H9 (cell line): Measurements from ENCODE around the gene VAV2. TPM values are rescaled to one million over a fixed set of nuclear protein-coding genes. Genes with fewer than 3 reads are reported as not detected.
A peak's percentile ranks its signal among the peaks of the same experiment; 100 is the strongest.
"Not testable (repeated sequence)": the region's sequence is repeated elsewhere in the genome, so short reads cannot be mapped to it uniquely, and the experiment has no call there.

Experiments used
- DNase-seq: peaks from one replicate; pipeline ENCODE4 v3.0.0-alpha.2; 2017
- H2AFZ ChIP-seq: one replicate; pipeline ENCODE4 v1.6.1; 2013; ENCODE audit warnings: mild to moderate bottlenecking, low read length, control low read depth, moderate library complexity
- H2AK5ac ChIP-seq: 2 replicates; pipeline ENCODE4 v1.6.1; 2013; ENCODE audit warnings: low read length, control low read depth, mixed read lengths; ENCODE audit not compliant: insufficient read length
- H2BK120ac ChIP-seq: one replicate; pipeline ENCODE4 v1.6.1; 2013; ENCODE audit warnings: low read depth, mild to moderate bottlenecking, low read length, control low read depth, inconsistent platforms; ENCODE audit not compliant: poor library complexity, severe bottlenecking
- H2BK12ac ChIP-seq: 2 replicates; pipeline ENCODE4 v1.6.1; 2013; ENCODE audit warnings: low read length, control low read depth, mixed read lengths, low read depth; ENCODE audit not compliant: insufficient read length
- H2BK15ac ChIP-seq: 2 replicates; pipeline ENCODE4 v1.6.1; 2013; ENCODE audit warnings: low read depth, low read length, control low read depth
- H2BK20ac ChIP-seq: one replicate; pipeline ENCODE4 v1.6.1; 2013; ENCODE audit warnings: low read depth, mild to moderate bottlenecking, low read length, control low read depth, inconsistent platforms; ENCODE audit not compliant: poor library complexity, severe bottlenecking
- H2BK5ac ChIP-seq: 2 replicates; pipeline ENCODE4 v1.6.1; 2013; ENCODE audit warnings: low read length, control low read depth, mixed read lengths; ENCODE audit not compliant: insufficient read length
- H3K14ac ChIP-seq: 2 replicates; pipeline ENCODE4 v1.6.1; 2013; ENCODE audit warnings: low read length, control low read depth; ENCODE audit not compliant: insufficient read depth
- H3K18ac ChIP-seq: 2 replicates; pipeline ENCODE4 v1.6.1; 2013; ENCODE audit warnings: low read depth, mild to moderate bottlenecking, mixed read lengths, low read length, control low read depth; ENCODE audit not compliant: insufficient read length
- H3K23ac ChIP-seq: 2 replicates; pipeline ENCODE4 v1.6.1; 2013; ENCODE audit warnings: low read length, control low read depth, mixed read lengths, low read depth; ENCODE audit not compliant: insufficient read length
- H3K23me2 ChIP-seq: 2 replicates; pipeline ENCODE4 v1.6.1; 2013; ENCODE audit warnings: low read depth, mild to moderate bottlenecking, mixed read lengths, low read length, control low read depth; ENCODE audit not compliant: insufficient read length, poor library complexity, severe bottlenecking
- H3K27ac ChIP-seq: 2 replicates; pipeline ENCODE4 v1.5.1; 2013; ENCODE audit warnings: low read length, control low read depth, mixed read lengths, low read depth; ENCODE audit not compliant: insufficient read length
- H3K27me3 ChIP-seq: 2 replicates; pipeline ENCODE4 v1.6.1; 2013; ENCODE audit warnings: low read length, control low read depth, inconsistent platforms; ENCODE audit not compliant: insufficient read depth
- H3K4ac ChIP-seq: 2 replicates; pipeline ENCODE4 v1.6.1; 2013; ENCODE audit warnings: low read depth, mild to moderate bottlenecking, control low read depth, inconsistent platforms, low read length, moderate library complexity
- H3K4me1 ChIP-seq: 2 replicates; pipeline ENCODE4 v1.6.1; 2013; ENCODE audit warnings: low read length, control low read depth, inconsistent platforms; ENCODE audit not compliant: insufficient read depth
- H3K4me2 ChIP-seq: 2 replicates; pipeline ENCODE4 v1.6.1; 2013; ENCODE audit warnings: low read length, control low read depth, mixed read lengths; ENCODE audit not compliant: insufficient read length, insufficient read depth
- H3K56ac ChIP-seq: 2 replicates; pipeline ENCODE4 v1.6.1; 2013; ENCODE audit warnings: low read depth, mild to moderate bottlenecking, mixed read lengths, low read length, control low read depth; ENCODE audit not compliant: insufficient read length
- H3K79me1 ChIP-seq: 2 replicates; pipeline ENCODE4 v1.6.1; 2013; ENCODE audit warnings: low read depth, mild to moderate bottlenecking, moderate library complexity, low read length, control low read depth, inconsistent platforms; ENCODE audit not compliant: insufficient read depth, poor library complexity, severe bottlenecking
- H3K79me2 ChIP-seq: 2 replicates; pipeline ENCODE4 v1.6.1; 2013; ENCODE audit warnings: low read length, control low read depth, inconsistent platforms; ENCODE audit not compliant: insufficient read depth
- H3K9ac ChIP-seq: 2 replicates; pipeline ENCODE4 v1.6.1; 2013; ENCODE audit warnings: low read length, control low read depth, mixed read lengths; ENCODE audit not compliant: insufficient read length; ENCODE audit errors: extremely low read depth
- H3K9me3 ChIP-seq: one replicate; pipeline ENCODE4 v1.6.1; 2013; ENCODE audit warnings: low read depth, low read length, inconsistent platforms; ENCODE audit not compliant: control insufficient read depth
- H3T11ph ChIP-seq: one replicate; pipeline ENCODE4 v1.6.1; 2013; ENCODE audit warnings: mild to moderate bottlenecking, low read length, control low read depth, inconsistent platforms
- H4K20me1 ChIP-seq: one replicate; pipeline ENCODE4 v1.6.1; 2013; ENCODE audit not compliant: control insufficient read depth, insufficient read length, insufficient read depth
- H4K5ac ChIP-seq: 2 replicates; pipeline ENCODE4 v1.6.1; 2013; ENCODE audit warnings: low read depth, mild to moderate bottlenecking, mixed read lengths, low read length, control low read depth; ENCODE audit not compliant: insufficient read length
- H4K8ac ChIP-seq: replicated peaks from 2 replicates; pipeline ENCODE4 v1.6.1; 2013; ENCODE audit warnings: low read length, control low read depth, mixed read lengths, low read depth; ENCODE audit not compliant: insufficient read length
- H4K91ac ChIP-seq: 2 replicates; pipeline ENCODE4 v1.6.1; 2013; ENCODE audit warnings: low read depth, mild to moderate bottlenecking, moderate library complexity, mixed read lengths, low read length, control low read depth; ENCODE audit not compliant: insufficient read length
- H3K27ac Mint-ChIP-seq, 3 experiments: 2 replicates in 2 of 3; 3 replicates in 1 of 3; pipeline ENCODE4 v1.8.0; 2020 to 2021; ENCODE audit warnings: mixed read lengths in 3 of 3, mild to moderate bottlenecking in 1 of 3, moderate library complexity in 1 of 3
- H3K27me3 Mint-ChIP-seq: 2 replicates; pipeline ENCODE4 v1.8.0; 2021; ENCODE audit warnings: low read depth, mild to moderate bottlenecking, moderate library complexity, mixed read lengths
- H3K36me3 Mint-ChIP-seq, 3 experiments: 2 replicates in 2 of 3; 3 replicates in 1 of 3; pipeline ENCODE4 v1.8.0; 2020 to 2021; ENCODE audit warnings: low read depth in 3 of 3, mixed read lengths in 3 of 3; ENCODE audit not compliant: insufficient read depth in 1 of 3
- H3K4me1 Mint-ChIP-seq, 2 experiments: 2 replicates each; pipeline ENCODE4 v1.8.0; 2020; ENCODE audit warnings: mixed read lengths in 2 of 2
- H3K4me3 Mint-ChIP-seq, 2 experiments: 2 replicates in 1 of 2; 3 replicates in 1 of 2; pipeline ENCODE4 v1.8.0; 2020 to 2021; ENCODE audit warnings: mild to moderate bottlenecking in 2 of 2, mixed read lengths in 2 of 2, moderate library complexity in 1 of 2
- H3K9me3 Mint-ChIP-seq, 2 experiments: 2 replicates in 1 of 2; 3 replicates in 1 of 2; pipeline ENCODE4 v1.8.0; 2020; ENCODE audit warnings: mild to moderate bottlenecking in 2 of 2, mixed read lengths in 2 of 2, moderate library complexity in 1 of 2
- WGBS: extraction: QIAGEN DNeasy Blood & Tissue Kit; methylation state at CpG from one replicate; pipeline ENCODE4 v1.1.7; 2013; ENCODE audit warnings: missing lambda C conversion rate, low lambda C conversion rate, mixed read lengths; ENCODE audit not compliant: insufficient read length; ENCODE audit errors: extremely low coverage; 5-methylcytosine and 5-hydroxymethylcytosine counted together
- total RNA-seq: library from RNA; stranded (reverse); gene quantifications from 2 replicates; pipeline ENCODE4 v1.2.1, GENCODE V29; 2021
- TF ChIP-seq, protein P1 (sequence below): fragments of 200-600 bp; sonication (generic); conservative IDR thresholded peaks from 3 replicates; pipeline ENCODE4 v1.8.0; 2021; ENCODE audit warnings: antibody characterized with exemption, mild to moderate bottlenecking

Gene VAV2
- total RNA-seq, 1 experiment from 2014 or later = 58.7 TPM

DNA sequence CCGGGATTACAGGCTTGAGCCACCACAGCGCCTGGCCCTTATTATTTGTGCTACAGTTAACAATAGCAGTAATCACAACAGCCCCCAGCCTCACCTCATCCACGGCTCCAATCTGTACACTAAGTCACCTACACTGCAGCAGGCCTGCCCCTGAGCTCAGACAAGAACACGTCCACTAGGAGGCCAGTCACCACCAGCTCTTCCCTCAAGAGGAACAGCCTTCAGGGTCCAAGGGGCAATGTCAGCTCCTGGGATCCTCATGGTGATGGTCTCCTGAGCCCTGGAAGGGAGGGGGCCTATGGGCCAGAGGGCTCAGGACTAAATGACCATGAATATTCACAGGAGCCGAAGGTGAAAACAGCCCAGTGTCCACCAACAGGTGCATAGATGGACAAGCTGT, 67.7 kb downstream of the VAV2 start:
- Histone ChIP-seq H4K5ac (no peak overlapping the region), H2BK120ac (no peak overlapping the region), H3K4me2 (no peak overlapping the region), H3K14ac (no peak overlapping the region), H2BK5ac (no peak overlapping the region), H4K8ac (no peak overlapping the region), H3K9ac (no peak overlapping the region), H3K18ac (no peak overlapping the region), H4K20me1 (no peaks in the 10 kb centered on the region), H3K27me3 (no peaks in the 10 kb centered on the region), H3K4ac (no peak overlapping the region), H2AFZ (no peak overlapping the region), H3K56ac (no peak overlapping the region), H3K23ac (no peak overlapping the region), H4K91ac (no peak overlapping the region), H2AK5ac (no peak overlapping the region), H3K79me2 (peaks cover 4% of the 10 kb centered on the region; the same call in 1 of the 2 replicates), H2BK12ac (no peak overlapping the region), H3K79me1 (no peaks in the 10 kb centered on the region), H3K4me1 (no peaks in the 10 kb centered on the region), H3K27ac (no peak overlapping the region), H3K23me2 (no peaks in the 10 kb centered on the region), H3K9me3 (no peaks in the 10 kb centered on the region), H2BK20ac (no peak overlapping the region), H2BK15ac (no peak overlapping the region), H3T11ph (no peak overlapping the region)
- H3K4me3 Mint-ChIP-seq = no peak overlapping the region
- no peak overlapping the region for H3K27ac Mint-ChIP-seq
- no peak for DNase-seq
- WGBS = no CpG with 5 or more reads among the region's 5 CpGs
- H3K36me3 Mint-ChIP-seq = peaks cover 3 to 26% (median 21%) of the 10 kb centered on the region in 3 experiments; a peak in 6 of 7 replicates
- H3K9me3 Mint-ChIP-seq = peaks cover 0 to 3% of the 10 kb centered on the region in 2 experiments; a peak in 1 of 5 replicates
- TF ChIP-seq, protein P1, sequence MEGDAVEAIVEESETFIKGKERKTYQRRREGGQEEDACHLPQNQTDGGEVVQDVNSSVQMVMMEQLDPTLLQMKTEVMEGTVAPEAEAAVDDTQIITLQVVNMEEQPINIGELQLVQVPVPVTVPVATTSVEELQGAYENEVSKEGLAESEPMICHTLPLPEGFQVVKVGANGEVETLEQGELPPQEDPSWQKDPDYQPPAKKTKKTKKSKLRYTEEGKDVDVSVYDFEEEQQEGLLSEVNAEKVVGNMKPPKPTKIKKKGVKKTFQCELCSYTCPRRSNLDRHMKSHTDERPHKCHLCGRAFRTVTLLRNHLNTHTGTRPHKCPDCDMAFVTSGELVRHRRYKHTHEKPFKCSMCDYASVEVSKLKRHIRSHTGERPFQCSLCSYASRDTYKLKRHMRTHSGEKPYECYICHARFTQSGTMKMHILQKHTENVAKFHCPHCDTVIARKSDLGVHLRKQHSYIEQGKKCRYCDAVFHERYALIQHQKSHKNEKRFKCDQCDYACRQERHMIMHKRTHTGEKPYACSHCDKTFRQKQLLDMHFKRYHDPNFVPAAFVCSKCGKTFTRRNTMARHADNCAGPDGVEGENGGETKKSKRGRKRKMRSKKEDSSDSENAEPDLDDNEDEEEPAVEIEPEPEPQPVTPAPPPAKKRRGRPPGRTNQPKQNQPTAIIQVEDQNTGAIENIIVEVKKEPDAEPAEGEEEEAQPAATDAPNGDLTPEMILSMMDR = peak; percentile 25; the same call in 1 of the 3 replicates
- H3K4me1 Mint-ChIP-seq = peaks cover 6 to 7% of the 10 kb centered on the region in 2 experiments; a peak in 3 of 4 replicates
- no peaks in the 10 kb centered on the region; the same call in 1 of the 2 replicates for H3K27me3 Mint-ChIP-seq

DNA sequence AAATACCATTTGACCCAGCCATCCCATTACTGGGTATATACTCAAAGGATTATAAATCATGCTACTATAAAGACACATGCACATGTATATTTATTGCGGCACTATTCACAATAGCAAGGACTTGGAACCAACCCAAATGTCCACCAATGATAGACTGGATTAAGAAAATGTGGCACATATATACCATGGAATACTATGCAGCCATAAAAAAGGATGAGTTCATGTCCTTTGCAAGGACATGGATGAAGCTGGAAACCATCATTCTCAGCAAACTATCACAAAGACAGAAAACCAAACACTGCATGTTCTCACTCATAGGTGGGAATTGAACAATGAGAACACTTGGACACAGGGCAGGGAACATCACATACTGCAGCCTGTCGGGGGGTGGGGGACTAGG, 68.5 kb downstream of the VAV2 start:
- not testable (repeated sequence) for H4K8ac ChIP-seq, H3K14ac ChIP-seq, H3K4me2 ChIP-seq, H3K9me3 Mint-ChIP-seq, H2BK5ac ChIP-seq, H2BK120ac ChIP-seq, H3K4me1 ChIP-seq, H4K20me1 ChIP-seq, H3K23me2 ChIP-seq, H2AFZ ChIP-seq, H2BK12ac ChIP-seq, H3K18ac ChIP-seq, H3K23ac ChIP-seq, DNase-seq, H3K27me3 ChIP-seq, H2BK20ac ChIP-seq, H3K79me2 ChIP-seq, H2AK5ac ChIP-seq, H3K9ac ChIP-seq, H3K4ac ChIP-seq, H3K27ac ChIP-seq, H3K27me3 Mint-ChIP-seq, H3K56ac ChIP-seq, H3K27ac Mint-ChIP-seq, H3T11ph ChIP-seq, H4K91ac ChIP-seq, H3K4me3 Mint-ChIP-seq, H3K4me1 Mint-ChIP-seq, H4K5ac ChIP-seq, H3K9me3 ChIP-seq, H3K79me1 ChIP-seq, H2BK15ac ChIP-seq
- H3K36me3 Mint-ChIP-seq = peaks cover 3 to 28% (median 20%) of the 10 kb centered on the region in 3 experiments
- no CpG with 5 or more reads among the region's 2 CpGs for WGBS
